Islet of Langerhans (tissue), 1 donor: Measurements from ENCODE around the gene TP53INP2.
"Not testable (repeated sequence)": the region's sequence is repeated elsewhere in the genome, so short reads cannot be mapped to it uniquely, and the experiment has no call there.

Source experiments
- FAIRE-seq: peaks from one replicate; lab custom pipeline; 2011; peaks lifted over from hg19 to GRCh38; lab: Jason Lieb, UNC

The TP53INP2 gene

GRCh38 chr20:34705397-34706301 is 1.5 kb downstream of the TP53INP2 start:
- FAIRE-seq = no peak

GRCh38 chr20:34706302-34706875 is 2.2 kb downstream of the TP53INP2 start:
- no peak for FAIRE-seq

GRCh38 chr20:34706912-34707784 is 3.0 kb downstream of the TP53INP2 start:
- no peak for FAIRE-seq

- FAIRE-seq = no peak
These were observed 4.5 kb downstream of the TP53INP2 start for GRCh38 chr20:34708621-34709043.

- FAIRE-seq = no peak
These were observed 5.1 kb downstream of the TP53INP2 start for GRCh38 chr20:34709044-34709830.

GRCh38 chr20:34709831-34710567 is 5.9 kb downstream of the TP53INP2 start:
- FAIRE-seq = no peak

GRCh38 chr20:34710568-34710839 is 6.4 kb downstream of the TP53INP2 start:
- no peak for FAIRE-seq

GRCh38 chr20:34710861-34711574 is 6.9 kb downstream of the TP53INP2 start:
- FAIRE-seq = no peak

GRCh38 chr20:34711813-34712430 is 7.8 kb downstream of the TP53INP2 start:
- no peak for FAIRE-seq

GRCh38 chr20:34712525-34713192 is 8.5 kb downstream of the TP53INP2 start:
- FAIRE-seq = no peak

GRCh38 chr20:34713194-34713943 is 9.2 kb downstream of the TP53INP2 start:
- FAIRE-seq = no peak

- FAIRE-seq = not testable (repeated sequence)
These were observed 9.9 kb downstream of the TP53INP2 start for GRCh38 chr20:34713944-34714515.

GRCh38 chr20:34715384-34715783 is 11.2 kb downstream of the TP53INP2 start:
- no peak for FAIRE-seq

GRCh38 chr20:34716921-34717229 is 12.7 kb downstream of the TP53INP2 start:
- FAIRE-seq = no peak

- FAIRE-seq = no peak
These were observed 13.3 kb downstream of the TP53INP2 start for GRCh38 chr20:34717230-34718095.

GRCh38 chr20:34719242-34720017 is 15.3 kb downstream of the TP53INP2 start:
- not testable (repeated sequence) for FAIRE-seq

- FAIRE-seq = no peak
These were observed 16.1 kb downstream of the TP53INP2 start for GRCh38 chr20:34720266-34720665.
